ENCODE results near the gene SMIM27. TPM values are rescaled to one million over a fixed set of nuclear protein-coding genes. Genes with fewer than 3 reads are reported as not detected.

SMIM27 gene
- total and polyA plus RNA-seq, 2 experiments from 2014 or later = 3.4 to 24.4 TPM

- no peaks in the 10 kb centered on the region for H3K9me3 ChIP-seq (ENCODE audit: low read depth)
- 80% methylated on average over 22 of the region's 22 CpGs for WGBS (ENCODE audit: low lambda C conversion rate, missing lambda C conversion rate)
- H2AFZ ChIP-seq = peak overlapping the region; percentile 77
- no peak for TF ChIP-seq EZH2phosphoT487 (IDR thresholded peaks at IDR 0.05; ENCODE audit: low read depth, severe bottlenecking, unreplicated experiment)
- TF ChIP-seq CTCF (IDR thresholded peaks at IDR 0.05; ENCODE audit: poor library complexity) = no peak
- no peak for TF ChIP-seq EZH2 (IDR thresholded peaks at IDR 0.05; ENCODE audit: borderline replicate concordance)
- DNase-seq (ENCODE audit: low spot score) = peak; percentile 19
- peaks cover 14% of the 10 kb centered on the region for H3K79me2 ChIP-seq
- H4K20me1 ChIP-seq (ENCODE audit: insufficient read depth, poor library complexity, severe bottlenecking) = no peaks in the 10 kb centered on the region
- H3K9me2 ChIP-seq (replicated peaks; ENCODE audit: insufficient read depth) = no peaks in the 10 kb centered on the region
- peak overlapping the region; percentile 82 for H3K27ac ChIP-seq
- H3K4me1 ChIP-seq (ENCODE audit: insufficient read depth) = peaks cover 11% of the 10 kb centered on the region
- H3K4me2 ChIP-seq = peak overlapping the region; percentile 90
- no peaks in the 10 kb centered on the region for H3K36me3 ChIP-seq (replicated peaks; ENCODE audit: insufficient read depth, low read depth)
- H3K4me3 ChIP-seq = peak overlapping the region; percentile 92
- H3K27me3 ChIP-seq = no peaks in the 10 kb centered on the region
Measured at GRCh38 chr9:32524892-32525708, 27.0 kb upstream of the SMIM27 start.

GRCh38 chr9:32525709-32526030 lies 26.5 kb upstream of the SMIM27 start:
- TF ChIP-seq CTCF (IDR thresholded peaks at IDR 0.05; ENCODE audit: poor library complexity) (no peak), EZH2phosphoT487 (IDR thresholded peaks at IDR 0.05; ENCODE audit: low read depth, severe bottlenecking, unreplicated experiment) (no peak), EZH2 (IDR thresholded peaks at IDR 0.05; ENCODE audit: borderline replicate concordance) (no peak)
- Histone ChIP-seq H3K9me3 (ENCODE audit: low read depth) (no peaks in the 10 kb centered on the region), H3K9me2 (replicated peaks; ENCODE audit: insufficient read depth) (no peaks in the 10 kb centered on the region), H3K27me3 (no peaks in the 10 kb centered on the region), H3K27ac (peak overlapping the region; percentile 82), H4K20me1 (ENCODE audit: insufficient read depth, poor library complexity, severe bottlenecking) (no peaks in the 10 kb centered on the region), H3K79me2 (peaks cover 14% of the 10 kb centered on the region), H3K4me3 (peak overlapping the region; percentile 92), H3K4me1 (ENCODE audit: insufficient read depth) (peaks cover 11% of the 10 kb centered on the region), H3K36me3 (replicated peaks; ENCODE audit: insufficient read depth, low read depth) (no peaks in the 10 kb centered on the region), H2AFZ (peak overlapping the region; percentile 77), H3K4me2 (peak overlapping the region; percentile 90)
- no peak for DNase-seq (ENCODE audit: low spot score)
- 22% methylated on average over 4 of the region's 4 CpGs for WGBS (ENCODE audit: low lambda C conversion rate, missing lambda C conversion rate)

GRCh38 chr9:32526041-32526706 lies 26.0 kb upstream of the SMIM27 start, which contains the start of gene RIGI:
RIGI (minus strand) TSS chr9:32526196; CDS start chr9:32526166, 30 bp downstream.
- WGBS (ENCODE audit: low lambda C conversion rate, missing lambda C conversion rate) = 1% methylated on average over 37 of the region's 37 CpGs
- Histone ChIP-seq H3K79me2 (peaks cover 13% of the 10 kb centered on the region), H3K9me2 (replicated peaks; ENCODE audit: insufficient read depth) (no peaks in the 10 kb centered on the region), H3K36me3 (replicated peaks; ENCODE audit: insufficient read depth, low read depth) (no peaks in the 10 kb centered on the region), H3K27me3 (no peaks in the 10 kb centered on the region), H3K4me1 (ENCODE audit: insufficient read depth) (peaks cover 11% of the 10 kb centered on the region), H3K4me3 (peak within 1 kb of the TSS; percentile 92), H3K4me2 (peak within 1 kb of the TSS; percentile 90), H2AFZ (peak within 1 kb of the TSS; percentile 77), H4K20me1 (ENCODE audit: insufficient read depth, poor library complexity, severe bottlenecking) (no peaks in the 10 kb centered on the region), H3K27ac (peak within 1 kb of the TSS; percentile 82), H3K9me3 (ENCODE audit: low read depth) (no peaks in the 10 kb centered on the region)
- TF ChIP-seq EZH2 (IDR thresholded peaks at IDR 0.05; ENCODE audit: borderline replicate concordance) = no peak
- peak; percentile 56 for TF ChIP-seq CTCF (IDR thresholded peaks at IDR 0.05; ENCODE audit: poor library complexity)
- peak; percentile 94 for DNase-seq (ENCODE audit: low spot score)
